HG02973 (cell line): ENCODE measurements around the gene CD2.

ENCODE experiments used
- ATAC-seq: cut with Tn5 transposase; IDR thresholded peaks from one replicate; pipeline ENCODE4 v1.9.1; 2021; ENCODE audit warnings: moderate library complexity; ENCODE audit not compliant: unreplicated experiment

CD2 gene, protein sequence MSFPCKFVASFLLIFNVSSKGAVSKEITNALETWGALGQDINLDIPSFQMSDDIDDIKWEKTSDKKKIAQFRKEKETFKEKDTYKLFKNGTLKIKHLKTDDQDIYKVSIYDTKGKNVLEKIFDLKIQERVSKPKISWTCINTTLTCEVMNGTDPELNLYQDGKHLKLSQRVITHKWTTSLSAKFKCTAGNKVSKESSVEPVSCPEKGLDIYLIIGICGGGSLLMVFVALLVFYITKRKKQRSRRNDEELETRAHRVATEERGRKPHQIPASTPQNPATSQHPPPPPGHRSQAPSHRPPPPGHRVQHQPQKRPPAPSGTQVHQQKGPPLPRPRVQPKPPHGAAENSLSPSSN

DNA sequence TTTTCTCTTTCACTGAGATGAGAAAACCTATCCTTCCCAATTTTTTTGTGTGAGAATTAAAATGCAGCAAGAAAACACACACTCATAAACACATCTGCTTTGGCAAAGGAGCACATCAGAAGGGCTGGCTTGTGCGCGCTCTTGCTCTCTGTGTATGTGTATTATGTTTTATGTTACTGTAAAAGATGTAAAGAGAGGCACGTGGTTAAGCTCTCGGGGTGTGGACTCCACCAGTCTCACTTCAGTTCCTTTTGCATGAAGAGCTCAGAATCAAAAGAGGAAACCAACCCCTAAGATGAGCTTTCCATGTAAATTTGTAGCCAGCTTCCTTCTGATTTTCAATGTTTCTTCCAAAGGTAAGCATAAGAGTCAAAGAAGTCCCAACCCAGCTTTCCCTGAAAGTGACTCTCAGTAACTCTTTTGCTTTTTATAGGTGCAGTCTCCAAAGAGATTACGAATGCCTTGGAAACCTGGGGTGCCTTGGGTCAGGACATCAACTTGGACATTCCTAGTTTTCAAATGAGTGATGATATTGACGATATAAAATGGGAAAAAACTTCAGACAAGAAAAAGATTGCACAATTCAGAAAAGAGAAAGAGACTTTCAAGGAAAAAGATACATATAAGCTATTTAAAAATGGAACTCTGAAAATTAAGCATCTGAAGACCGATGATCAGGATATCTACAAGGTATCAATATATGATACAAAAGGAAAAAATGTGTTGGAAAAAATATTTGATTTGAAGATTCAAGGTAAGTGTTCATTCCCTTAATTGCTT is at the start of gene CD2:
TSS of gene CD2 (plus strand) at position 233 of the 780 bp plus-strand sequence. CDS start at position 296, 63 bp downstream.
- ATAC-seq: no peak

DNA sequence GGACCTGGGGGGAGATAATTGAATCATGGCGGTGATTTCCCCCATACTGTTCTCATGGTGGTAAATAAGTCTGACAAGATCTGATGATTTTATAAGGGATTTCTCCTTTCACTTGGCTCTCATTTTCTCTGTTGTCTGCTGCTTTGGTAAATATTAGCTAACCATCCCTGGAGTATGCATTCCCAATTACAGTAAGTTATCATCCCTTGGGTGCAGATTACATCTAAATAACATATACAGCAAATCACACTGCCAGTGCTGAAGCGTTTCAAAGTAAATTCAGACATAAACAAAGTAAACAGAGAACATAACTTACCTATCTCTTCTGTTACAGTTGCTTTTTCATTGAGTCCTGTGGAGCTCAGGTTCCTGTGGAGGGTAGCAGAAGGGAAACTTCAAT is 48.1 kb upstream of the CD2 start:
- no peak for ATAC-seq

DNA sequence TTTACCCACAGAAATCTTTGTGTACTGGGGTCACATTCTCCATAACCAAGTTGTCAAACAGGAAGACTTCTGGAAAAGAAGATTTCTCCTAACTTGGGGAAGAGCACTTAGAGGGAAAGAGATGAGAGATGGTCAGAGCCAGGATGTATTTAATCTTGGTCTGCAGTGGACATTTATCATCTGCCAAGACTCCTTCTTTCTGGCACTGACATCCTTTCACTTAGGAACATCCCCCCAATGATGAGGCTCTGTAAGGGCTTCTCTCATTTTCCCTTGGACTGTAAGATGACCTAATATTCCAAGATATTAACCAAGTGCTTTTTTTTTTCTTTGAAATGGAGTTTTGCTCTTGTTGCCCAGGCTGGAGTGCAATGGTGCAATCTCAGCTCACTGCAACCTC is 47.4 kb upstream of the CD2 start:
- ATAC-seq: no peak

DNA sequence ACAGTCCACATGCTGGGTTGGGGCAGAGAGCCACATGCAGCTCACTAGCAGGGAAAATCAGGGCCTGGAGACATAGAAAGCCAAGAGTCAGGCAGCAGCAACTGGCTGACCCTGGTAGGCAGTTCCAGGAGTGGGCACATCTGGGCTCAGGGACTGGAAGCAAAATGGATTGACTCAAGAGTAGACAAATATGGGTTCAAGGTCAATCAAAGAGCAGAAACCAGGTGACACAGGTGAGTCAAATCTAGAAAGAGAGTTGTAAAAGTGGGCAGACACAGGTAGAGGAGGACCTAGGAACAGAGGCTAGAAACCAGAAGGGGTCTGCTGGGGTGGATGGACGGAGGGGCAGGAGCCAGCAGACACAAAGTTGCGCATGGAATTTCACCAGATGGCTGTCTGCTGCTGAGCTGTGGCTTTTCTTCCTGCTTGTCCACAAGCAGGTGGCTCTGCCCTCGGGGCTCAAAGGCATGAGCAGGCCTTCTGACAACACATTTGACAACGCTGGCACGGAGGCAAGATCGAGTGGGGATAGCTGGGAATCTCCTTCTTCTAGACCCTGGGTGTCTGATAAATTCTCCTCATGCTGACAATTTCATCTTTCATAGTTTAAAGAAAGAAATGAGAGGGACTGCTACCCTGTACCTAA is 45.9 kb upstream of the CD2 start:
- no peak for ATAC-seq

DNA sequence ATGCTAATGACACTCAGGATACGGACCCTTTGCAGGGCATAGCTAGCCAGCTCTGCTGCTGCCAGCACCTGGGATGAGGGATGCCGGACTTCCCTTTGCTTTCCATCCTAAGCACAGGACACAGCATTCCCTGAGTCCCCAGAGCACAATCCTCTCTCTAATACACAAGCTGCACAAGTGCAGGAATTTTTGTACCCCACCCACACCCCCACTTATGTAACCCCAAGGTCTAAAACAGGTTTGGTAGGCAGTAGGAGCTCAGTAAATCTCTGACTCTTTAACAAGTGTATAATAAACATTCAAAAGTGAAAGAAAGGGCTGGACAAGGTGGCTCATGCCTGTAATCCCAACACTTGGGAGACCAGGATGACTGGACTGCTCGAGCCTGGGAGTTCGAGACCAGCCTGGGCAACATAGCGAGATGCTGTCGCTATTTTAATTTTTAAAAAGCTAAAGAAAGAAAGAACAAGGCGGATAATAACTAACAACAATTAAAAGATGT is 44.5 kb upstream of the CD2 start:
- ATAC-seq: no peak

DNA sequence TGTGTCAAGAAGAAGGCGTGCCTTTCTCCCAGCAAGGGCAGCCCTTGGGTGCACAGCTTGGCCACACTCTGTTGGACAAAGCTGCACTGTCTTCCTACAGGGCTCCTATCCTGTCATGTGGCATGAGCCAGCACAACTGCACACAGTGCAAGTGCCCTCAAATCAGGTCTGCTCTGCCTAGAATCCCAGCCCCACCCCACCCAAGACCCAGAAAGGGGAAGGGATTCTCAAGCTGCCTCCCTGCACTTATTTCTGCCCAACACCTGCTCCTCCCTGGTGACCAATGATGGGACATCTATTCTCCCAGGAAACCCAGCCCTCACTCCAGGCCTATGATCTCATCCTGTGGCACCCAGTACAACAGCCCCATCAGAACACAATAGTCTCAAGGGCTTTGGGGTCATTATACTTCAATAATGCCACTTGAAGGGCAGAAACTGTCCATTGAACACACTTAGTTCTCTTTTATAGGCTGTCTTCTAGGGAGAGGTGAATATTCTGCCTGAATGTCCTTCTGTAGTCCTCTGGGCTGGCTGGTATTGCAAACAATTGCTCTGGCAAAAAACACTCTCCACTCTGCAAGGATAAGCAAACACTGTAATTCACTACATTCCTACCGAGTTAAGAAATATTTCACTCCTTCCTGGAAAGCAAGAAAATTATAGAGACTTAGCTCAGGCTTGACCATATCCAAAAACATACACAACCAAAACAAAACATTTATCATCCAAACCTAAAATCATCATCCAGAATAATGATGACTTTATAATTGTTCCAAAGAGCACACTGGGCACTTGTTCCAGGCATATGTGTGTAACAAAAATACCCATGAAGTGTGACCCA is 43.6 kb upstream of the CD2 start:
- no peak for ATAC-seq

DNA sequence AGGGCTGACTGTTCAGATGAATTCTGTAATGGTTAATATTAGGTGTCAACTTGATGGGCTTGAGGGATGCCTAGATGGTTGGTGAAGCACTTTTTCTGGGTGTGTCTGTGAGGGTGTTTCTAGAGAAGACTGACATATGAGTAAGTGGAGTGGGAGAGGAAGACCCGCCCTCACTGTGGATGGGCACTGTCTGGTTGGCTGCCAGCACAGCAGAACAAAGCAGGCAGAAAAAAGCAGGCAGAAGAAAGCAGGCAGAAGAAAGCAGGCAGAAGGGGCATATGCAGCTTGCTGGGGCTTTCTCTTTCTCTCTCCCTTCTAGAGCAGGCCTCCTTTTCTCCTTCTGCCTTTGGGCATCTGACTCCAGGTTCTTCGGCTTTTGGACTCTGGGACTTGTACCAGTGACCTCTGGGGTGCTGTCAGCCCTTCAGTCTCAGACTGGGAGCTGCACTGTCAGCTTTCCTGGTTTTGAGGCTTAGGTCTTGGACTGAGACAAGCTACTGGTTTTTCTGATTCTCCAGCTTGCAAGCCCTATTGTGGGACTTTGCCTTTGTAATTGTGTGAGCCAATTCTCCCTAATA is 42.9 kb upstream of the CD2 start:
- no peak for ATAC-seq

DNA sequence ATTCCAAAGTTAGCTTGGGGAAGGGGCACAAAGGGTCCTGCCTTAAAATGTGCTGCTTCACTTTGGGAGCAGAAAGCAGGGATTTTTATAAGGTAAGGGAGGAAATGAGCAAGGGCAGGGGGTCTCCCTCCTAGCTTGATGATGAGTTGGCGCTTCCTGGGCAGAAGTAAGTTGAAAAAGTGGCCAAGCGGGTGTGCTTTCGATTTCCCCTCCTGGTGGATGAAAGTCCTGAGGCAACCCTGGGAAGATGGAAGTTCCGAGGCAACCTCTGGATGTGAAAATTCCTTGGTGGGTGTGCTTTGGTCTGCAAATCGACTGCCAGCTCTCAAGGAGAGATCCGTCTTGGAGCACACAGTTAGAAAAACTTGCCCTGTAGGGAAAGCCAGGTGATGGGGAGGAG is 41.7 kb upstream of the CD2 start:
- no peak for ATAC-seq

DNA sequence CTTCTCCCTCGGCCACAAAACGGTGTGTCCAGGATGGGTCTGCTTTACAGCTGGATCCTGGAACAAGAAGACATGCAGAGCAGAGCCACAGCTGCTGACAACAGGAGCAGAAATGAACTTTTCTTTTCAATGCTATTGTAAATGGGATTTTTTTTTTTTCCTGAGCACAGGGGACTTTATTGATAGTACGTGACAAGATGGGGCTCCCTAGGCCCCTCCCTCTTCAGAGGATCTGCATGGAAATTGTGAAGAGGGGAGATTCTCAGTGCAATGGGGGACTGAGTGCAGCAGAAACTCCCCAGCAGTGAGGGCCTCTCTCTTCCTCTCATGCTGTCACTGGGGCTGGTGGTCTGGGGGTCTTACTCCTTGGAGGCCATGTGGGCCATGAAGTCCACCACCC is 40.8 kb upstream of the CD2 start:
- ATAC-seq: no peak

DNA sequence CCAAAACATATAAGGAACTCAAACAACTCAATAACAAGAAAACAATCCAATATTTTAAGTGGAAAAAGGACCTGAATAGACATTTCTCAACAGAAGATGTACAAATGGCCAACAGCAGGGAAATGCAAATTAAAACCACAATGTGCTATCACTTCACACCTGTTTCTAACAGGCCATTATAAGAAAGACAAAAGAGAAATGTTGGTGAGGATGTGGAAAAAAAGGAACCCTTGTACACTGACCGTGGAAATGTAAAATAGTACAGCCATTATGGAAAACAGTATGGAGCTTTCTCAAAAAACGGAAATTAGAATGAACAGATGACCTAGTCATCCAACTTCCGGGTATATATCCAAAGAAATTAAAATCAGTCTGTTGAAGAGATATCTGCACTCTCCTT is 37.8 kb upstream of the CD2 start:
- ATAC-seq: no peak

DNA sequence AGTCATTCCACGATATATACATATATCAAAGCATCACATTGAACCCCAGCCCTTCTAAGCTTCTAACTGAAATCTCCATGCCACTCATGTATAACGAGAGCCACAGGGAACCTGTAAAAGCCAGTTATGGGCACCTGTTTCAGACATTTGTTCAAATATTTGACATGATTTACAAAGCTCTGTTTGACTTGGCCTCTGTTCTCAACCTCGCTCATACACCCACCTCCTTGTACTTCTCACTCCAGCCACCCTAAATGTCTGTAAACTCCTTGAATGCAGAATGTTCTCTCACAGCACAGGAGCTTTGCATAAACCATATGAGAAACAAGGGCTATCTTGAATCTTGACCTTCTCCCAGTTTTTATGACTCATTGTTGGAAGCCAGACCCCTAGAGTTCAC is 36.9 kb upstream of the CD2 start:
- no peak for ATAC-seq

DNA sequence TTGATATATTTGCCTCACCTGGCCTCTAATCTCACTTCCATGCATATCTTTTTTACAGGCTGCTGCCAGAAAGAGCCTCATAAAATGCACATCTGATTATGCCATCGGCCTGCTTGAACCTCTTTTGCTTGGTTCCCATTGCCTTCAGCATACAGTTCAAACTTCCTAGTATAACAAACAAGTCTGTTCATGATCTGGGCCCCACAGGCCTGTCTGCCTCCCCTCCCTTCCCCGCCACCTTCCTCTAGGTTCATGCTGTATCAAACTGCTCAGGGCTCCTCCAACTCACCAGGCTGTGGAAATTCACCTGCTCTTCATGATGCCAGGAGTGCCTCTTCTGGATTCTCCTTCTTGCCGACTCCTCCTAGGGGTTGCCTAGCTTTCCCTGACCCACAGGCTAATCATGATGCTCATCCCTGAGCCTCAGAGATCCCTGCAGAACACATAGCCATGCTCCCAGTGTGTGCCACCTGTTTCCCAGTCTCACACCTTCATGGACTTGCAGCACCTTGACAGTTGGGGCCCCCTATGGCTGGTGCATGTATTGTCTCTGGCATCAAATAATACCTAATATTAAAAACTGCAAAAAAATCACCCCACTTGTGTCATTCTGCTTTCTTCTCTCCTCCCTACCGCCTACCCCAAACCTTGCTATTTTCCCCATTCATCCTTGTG is 33.7 kb upstream of the CD2 start:
- ATAC-seq: no peak

DNA sequence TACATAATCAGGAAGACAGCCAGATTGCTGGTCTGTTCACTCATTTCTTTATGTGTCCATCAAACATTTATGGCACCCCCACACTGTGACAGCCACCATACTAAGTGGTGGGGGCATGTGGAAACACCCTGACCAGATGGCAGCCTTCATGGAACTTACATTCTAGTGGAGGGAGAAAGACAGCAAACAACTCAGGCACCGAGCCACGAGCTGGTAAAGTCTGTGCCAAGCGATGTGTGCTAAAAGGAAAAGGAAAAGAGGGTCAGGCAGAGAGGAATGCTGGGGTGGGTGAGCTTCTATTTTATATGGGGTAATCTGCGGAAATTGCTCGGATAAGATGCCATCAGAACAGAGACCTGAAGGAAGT is 33.2 kb upstream of the CD2 start:
- ATAC-seq: no peak

DNA sequence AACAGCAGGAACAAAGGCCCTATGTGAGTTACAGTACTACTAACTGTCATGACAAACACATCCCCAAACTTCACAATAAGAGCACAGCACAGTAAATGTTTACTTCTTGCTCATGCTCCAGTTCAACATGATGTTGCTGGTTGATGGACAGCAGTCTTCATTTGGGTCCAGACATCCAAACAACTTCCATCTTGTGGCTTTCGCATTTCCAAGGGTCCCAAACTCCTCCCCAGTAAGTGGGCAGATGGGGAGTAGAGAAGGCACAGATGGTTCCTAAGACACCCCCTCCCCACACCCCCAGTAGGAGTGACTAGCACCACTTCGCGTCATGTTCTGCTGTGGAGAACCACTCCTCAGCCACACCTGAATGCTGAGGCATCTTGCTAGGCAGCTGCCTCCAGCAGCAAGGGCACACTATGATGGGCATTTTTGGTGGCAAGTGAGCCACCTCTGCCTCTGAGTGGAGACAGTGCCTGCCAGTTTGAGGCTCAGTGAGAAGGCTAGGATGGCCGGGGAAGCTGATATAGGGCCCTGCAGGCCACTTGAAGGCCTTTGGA is 32.7 kb upstream of the CD2 start:
- ATAC-seq: no peak

DNA sequence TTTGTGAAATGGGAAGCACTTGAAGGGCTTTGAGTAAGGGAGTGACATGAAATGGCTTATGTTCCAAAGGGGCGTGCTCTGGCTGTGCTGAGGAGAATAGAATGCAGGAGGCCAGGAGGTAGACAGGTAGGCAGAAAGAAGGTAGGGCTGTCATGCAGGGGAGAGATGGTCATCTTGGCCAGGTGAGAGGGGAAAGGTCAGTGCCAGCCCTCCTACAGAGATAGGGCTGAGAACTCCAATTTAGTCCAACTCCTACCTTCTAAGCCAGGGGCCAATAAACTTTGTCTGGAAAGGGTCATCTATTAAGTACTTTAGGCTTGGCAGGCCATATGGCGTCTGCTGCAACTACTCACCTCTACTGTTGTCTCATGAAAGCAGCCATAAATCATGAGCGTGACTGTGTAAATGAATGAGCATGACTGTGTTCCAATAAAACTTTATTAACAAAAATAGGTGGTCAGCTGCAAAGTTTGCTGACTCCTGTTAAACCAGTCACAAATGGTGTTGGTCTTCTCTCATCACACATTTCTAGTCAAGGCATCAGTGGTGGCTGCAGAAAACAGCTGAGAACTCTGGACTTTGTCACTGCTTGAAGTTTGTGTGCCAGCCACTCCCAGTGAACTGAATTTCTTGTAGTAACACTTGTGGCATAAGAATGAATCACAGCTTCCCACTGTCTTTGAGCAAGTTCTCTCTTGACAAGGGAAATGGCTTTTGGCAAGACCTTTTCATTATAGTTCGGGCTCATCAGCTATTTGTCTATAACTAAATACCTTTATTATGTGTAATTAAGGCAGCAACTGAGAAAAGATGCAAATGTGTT is 32.0 kb upstream of the CD2 start:
- no peak for ATAC-seq

DNA sequence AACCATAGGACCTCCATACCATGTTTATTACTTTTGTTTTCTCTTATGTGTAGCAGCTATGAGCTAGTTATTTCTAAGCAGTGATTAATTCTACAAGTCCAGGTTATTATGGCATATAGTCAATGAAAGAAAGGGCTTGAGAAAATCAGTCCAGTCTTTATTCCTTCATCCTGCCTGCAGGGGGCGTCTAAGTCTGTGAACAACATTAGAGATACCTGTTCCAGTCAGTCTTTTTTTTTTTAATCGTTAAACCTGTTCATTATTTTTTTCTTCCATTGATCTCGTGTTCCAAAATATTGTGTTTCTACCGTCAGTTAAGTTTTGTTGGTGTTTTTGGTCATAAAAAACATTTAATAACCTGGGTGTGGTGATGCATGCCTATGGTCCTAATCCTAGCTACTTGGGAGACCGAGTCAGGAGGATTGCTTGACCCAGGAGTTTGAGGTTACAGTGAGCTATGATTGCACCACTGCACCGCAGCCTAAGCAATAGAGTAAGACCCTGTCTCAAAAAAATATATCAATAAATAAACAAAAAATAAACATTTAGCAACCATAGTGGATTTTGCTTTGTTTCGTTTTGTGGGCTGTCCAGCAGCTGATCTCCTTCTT is 29.4 kb upstream of the CD2 start:
- no peak for ATAC-seq

DNA sequence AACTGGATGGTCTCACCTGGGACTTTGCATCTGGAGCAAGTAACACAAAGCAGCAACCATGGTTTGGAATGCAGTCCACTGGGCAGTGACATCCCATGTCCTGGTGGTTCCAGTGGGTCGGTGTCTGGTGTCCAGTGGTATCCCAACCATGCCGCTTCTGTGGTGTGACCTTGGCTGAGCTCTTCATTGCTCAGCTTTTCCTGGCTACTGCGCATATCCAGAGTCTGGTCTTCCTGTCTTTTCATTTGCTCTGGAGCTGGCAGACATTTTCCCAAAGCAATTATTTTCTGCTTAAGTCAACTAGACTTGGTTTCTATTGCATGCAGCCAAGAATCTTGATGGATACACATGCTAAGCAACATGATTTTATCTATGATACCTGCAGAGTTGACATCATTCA is 28.4 kb upstream of the CD2 start:
- ATAC-seq: no peak
